RWPE1 (cell line): Measurements from ENCODE around the gene FAM229B.

Experiments used
- CTCF ChIA-PET: fragments of 350-600 bp; sonication (Branson Sonifier 250); formaldehyde crosslinking; extraction: SDS; loops from one replicate; lab custom pipeline; 2021; lab: Yijun Ruan, JAX
- POLR2A ChIA-PET: fragments of 400-600 bp; formaldehyde crosslinking; extraction: SDS; loops from one replicate; lab custom pipeline; 2020; ENCODE audit warnings: antibody characterized with exemption; ENCODE audit not compliant: low non-redundant PET; lab: Yijun Ruan, JAX
- DNase-seq: peaks from one replicate; pipeline ENCODE4 v3.0.0; 2012; ENCODE audit warnings: low spot score
- H3K27ac ChIP-seq: fragments of 450-650 bp; 2 replicates; pipeline ENCODE4 v1.5.1; 2017
- CTCF ChIP-seq: fragments of 450-650 bp; conservative IDR thresholded peaks from 2 replicates; pipeline ENCODE4 v1.5.1; 2017; ENCODE audit warnings: low read depth, mild to moderate bottlenecking

The FAM229B gene

GRCh38 chr6:112061605-112062004 is 25.8 kb upstream of the FAM229B start:
- no peak overlapping the region for H3K27ac ChIP-seq
- CTCF ChIA-PET, result no interaction called here
- DNase-seq, result no peak
- TF ChIP-seq CTCF, result no peak
- POLR2A ChIA-PET, result no interaction called here

GRCh38 chr6:112062966-112063365 is 24.4 kb upstream of the FAM229B start:
- no peak overlapping the region for H3K27ac ChIP-seq
- TF ChIP-seq CTCF, result no peak
- ChIA-PET CTCF (no interaction called here), POLR2A (no interaction called here)
- DNase-seq, result no peak

GRCh38 chr6:112065426-112065986 is 21.9 kb upstream of the FAM229B start:
- no peak for TF ChIP-seq CTCF
- DNase-seq, result no peak
- H3K27ac ChIP-seq, result no peak overlapping the region
- CTCF ChIA-PET, result interaction anchor here (0.5 to 0.7 kb wide), 2 partner anchors 407 to 465 kb away, joined by 3 to 4 read pairs; no protein-coding TSS in a partner anchor
- POLR2A ChIA-PET, result no interaction called here

- no peak for TF ChIP-seq CTCF
- CTCF ChIA-PET, result no interaction called here
- POLR2A ChIA-PET, result no interaction called here
- DNase-seq, result no peak
- H3K27ac ChIP-seq, result no peak overlapping the region
These were observed 20.8 kb upstream of the FAM229B start for GRCh38 chr6:112066606-112067005.

- ChIA-PET CTCF (no interaction called here), POLR2A (no interaction called here)
- no peak for TF ChIP-seq CTCF
- no peak for DNase-seq
- no peak overlapping the region for H3K27ac ChIP-seq
These were observed 5.8 kb upstream of the FAM229B start for GRCh38 chr6:112081569-112081968.

GRCh38 chr6:112085286-112086065 is 1.9 kb upstream of the FAM229B start:
- no peak for DNase-seq
- H3K27ac ChIP-seq, result no peak overlapping the region
- POLR2A ChIA-PET, result no interaction called here
- no peak for TF ChIP-seq CTCF
- CTCF ChIA-PET, result interaction anchor here (2.6 kb wide), 1 partner anchor 78 kb away, joined by 28 read pairs; no protein-coding TSS in a partner anchor
